HUES64 (cell line): ENCODE measurements around the gene SLC6A20.

Experiments used
- H3K27ac ChIP-seq: 2 replicates; pipeline ENCODE4 v1.7.0; 2013; ENCODE audit warnings: low read depth, low read length, inconsistent platforms
- H3K27me3 ChIP-seq: 2 replicates; pipeline ENCODE4 v1.6.1; 2013; ENCODE audit warnings: mild to moderate bottlenecking, low read length; ENCODE audit not compliant: insufficient read depth
- H3K36me3 ChIP-seq: 2 replicates; pipeline ENCODE4 v1.6.1; 2013; ENCODE audit warnings: mild to moderate bottlenecking, low read length; ENCODE audit not compliant: insufficient read depth
- H3K4me1 ChIP-seq: 2 replicates; pipeline ENCODE4 v1.6.1; 2013; ENCODE audit warnings: mild to moderate bottlenecking, low read length, moderate library complexity; ENCODE audit not compliant: insufficient read depth
- H3K4me3 ChIP-seq: 2 replicates; pipeline ENCODE4 v1.5.1; 2013; ENCODE audit warnings: mild to moderate bottlenecking, low read length, moderate library complexity
- H3K9ac ChIP-seq: 2 replicates; pipeline ENCODE4 v1.6.1; 2013; ENCODE audit warnings: mild to moderate bottlenecking, low read depth, low read length
- H3K9me3 ChIP-seq: 2 replicates; pipeline ENCODE4 v1.6.1; 2013; ENCODE audit warnings: low read depth, low read length; ENCODE audit not compliant: insufficient read depth
- WGBS: fragments of 150-250, 120-280 bp; methylation state at CpG from one replicate; pipeline ENCODE4 v1.1.7; 2013; ENCODE audit warnings: missing lambda C conversion rate; 5-methylcytosine and 5-hydroxymethylcytosine counted together

The SLC6A20 gene

GRCh38 chr3:45787551-45787950, 8.8 kb downstream of the SLC6A20 start:
- WGBS = 100% methylated on average over 2 of the region's 2 CpGs
- H3K36me3 ChIP-seq = no peaks in the 10 kb centered on the region
- H3K4me1 ChIP-seq = no peaks in the 10 kb centered on the region
- H3K27ac ChIP-seq = no peak overlapping the region
- H3K9ac ChIP-seq = no peak overlapping the region
- H3K9me3 ChIP-seq = no peaks in the 10 kb centered on the region; the same call in 1 of the 2 replicates
- H3K27me3 ChIP-seq = 0 out of 2 replicates have a peak, but pooled peaks cover under 1% of the 10 kb centered on the region
- H3K4me3 ChIP-seq = no peak overlapping the region

GRCh38 chr3:45786801-45787495, 9.4 kb downstream of the SLC6A20 start:
- Histone ChIP-seq H3K27ac (no peak overlapping the region), H3K27me3 (no peaks in the 10 kb centered on the region), H3K4me1 (no peaks in the 10 kb centered on the region), H3K9me3 (no peaks in the 10 kb centered on the region; the same call in 1 of the 2 replicates), H3K4me3 (no peak overlapping the region), H3K9ac (no peak overlapping the region), H3K36me3 (no peaks in the 10 kb centered on the region)
- 82% methylated on average over 4 of the region's 4 CpGs for WGBS

- no peak overlapping the region for H3K4me3 ChIP-seq
- H3K9me3 ChIP-seq = no peaks in the 10 kb centered on the region; the same call in 1 of the 2 replicates
- no peaks in the 10 kb centered on the region for H3K27me3 ChIP-seq
- 90% methylated on average over 3 of the region's 3 CpGs for WGBS
- no peaks in the 10 kb centered on the region for H3K36me3 ChIP-seq
- H3K9ac ChIP-seq = no peak overlapping the region
- H3K4me1 ChIP-seq = no peaks in the 10 kb centered on the region
- no peak overlapping the region for H3K27ac ChIP-seq
These were observed 10.7 kb downstream of the SLC6A20 start for GRCh38 chr3:45785605-45786150.

GRCh38 chr3:45783667-45784066, 12.7 kb downstream of the SLC6A20 start:
- Histone ChIP-seq H3K9ac (no peak overlapping the region), H3K9me3 (no peaks in the 10 kb centered on the region), H3K4me1 (no peaks in the 10 kb centered on the region), H3K4me3 (no peak overlapping the region), H3K27me3 (no peaks in the 10 kb centered on the region), H3K36me3 (no peaks in the 10 kb centered on the region), H3K27ac (no peak overlapping the region)
- 96% methylated on average over 3 of the region's 3 CpGs for WGBS

GRCh38 chr3:45782381-45782780, 14.0 kb downstream of the SLC6A20 start:
- Histone ChIP-seq H3K36me3 (no peaks in the 10 kb centered on the region), H3K27me3 (no peaks in the 10 kb centered on the region), H3K4me3 (no peak overlapping the region), H3K9ac (no peak overlapping the region), H3K4me1 (no peaks in the 10 kb centered on the region), H3K27ac (no peak overlapping the region), H3K9me3 (no peaks in the 10 kb centered on the region)
- 89% methylated on average over 3 of the region's 3 CpGs for WGBS

- WGBS = 94% methylated on average over 12 of the region's 12 CpGs
These were observed 14.5 kb downstream of the SLC6A20 start for GRCh38 chr3:45781841-45782240.

GRCh38 chr3:45781271-45781670, 15.1 kb downstream of the SLC6A20 start:
- Histone ChIP-seq H3K36me3 (no peaks in the 10 kb centered on the region), H3K4me3 (no peak overlapping the region), H3K27me3 (no peaks in the 10 kb centered on the region), H3K9me3 (no peaks in the 10 kb centered on the region), H3K4me1 (no peaks in the 10 kb centered on the region; the same call in 1 of the 2 replicates), H3K27ac (no peak overlapping the region), H3K9ac (no peak overlapping the region)
- 87% methylated on average over 5 of the region's 5 CpGs for WGBS

More at GRCh38 chr3:45781841-45782240, 14.5 kb downstream of the SLC6A20 start:
- Histone ChIP-seq H3K9ac (no peak overlapping the region), H3K4me3 (no peak overlapping the region), H3K36me3 (no peaks in the 10 kb centered on the region), H3K4me1 (no peaks in the 10 kb centered on the region), H3K9me3 (no peaks in the 10 kb centered on the region), H3K27me3 (no peaks in the 10 kb centered on the region), H3K27ac (no peak overlapping the region)

- Histone ChIP-seq H3K36me3 (no peaks in the 10 kb centered on the region), H3K9me3 (no peaks in the 10 kb centered on the region), H3K4me1 (no peaks in the 10 kb centered on the region; the same call in 1 of the 2 replicates), H3K27ac (no peak overlapping the region), H3K27me3 (no peaks in the 10 kb centered on the region), H3K9ac (no peak overlapping the region; the same call in 1 of the 2 replicates), H3K4me3 (no peak overlapping the region)
- WGBS = 94% methylated on average over 34 of the region's 35 CpGs
These were observed 16.3 kb downstream of the SLC6A20 start for GRCh38 chr3:45779746-45780735.

GRCh38 chr3:45778761-45779201, 17.6 kb downstream of the SLC6A20 start:
- H3K27ac ChIP-seq = no peak overlapping the region
- H3K36me3 ChIP-seq = no peaks in the 10 kb centered on the region
- 84% methylated on average over 3 of the region's 3 CpGs for WGBS
- H3K4me3 ChIP-seq = no peak overlapping the region
- H3K9ac ChIP-seq = no peak overlapping the region
- H3K27me3 ChIP-seq = no peaks in the 10 kb centered on the region
- H3K4me1 ChIP-seq = no peaks in the 10 kb centered on the region; the same call in 1 of the 2 replicates
- H3K9me3 ChIP-seq = no peaks in the 10 kb centered on the region

GRCh38 chr3:45777746-45778386, 18.5 kb downstream of the SLC6A20 start:
- Histone ChIP-seq H3K27ac (no peak overlapping the region), H3K4me3 (no peak overlapping the region), H3K36me3 (no peaks in the 10 kb centered on the region), H3K9ac (no peak overlapping the region), H3K9me3 (no peaks in the 10 kb centered on the region), H3K4me1 (no peaks in the 10 kb centered on the region; the same call in 1 of the 2 replicates), H3K27me3 (no peaks in the 10 kb centered on the region)
- 89% methylated on average over 11 of the region's 11 CpGs for WGBS
